NCI-H2171 treated with DMSO at 0.1 percent for 48 hours (cell line): Measurements from ENCODE around the gene CRYBG2.

Experiments used
- DNase-seq: peaks from one replicate; lab custom pipeline; 2025; lab: John Stamatoyannopoulos, UW

CRYBG2 gene

GRCh38 chr1:26372039-26372438 lies 18.1 kb upstream of the CRYBG2 start:
- DNase-seq, result no peak

GRCh38 chr1:26370591-26371382 lies 16.9 kb upstream of the CRYBG2 start:
- DNase-seq, result no peak

GRCh38 chr1:26368486-26368885 lies 14.6 kb upstream of the CRYBG2 start:
- no peak for DNase-seq

GRCh38 chr1:26368006-26368405 lies 14.1 kb upstream of the CRYBG2 start:
- DNase-seq, result no peak

GRCh38 chr1:26367441-26367840 lies 13.5 kb upstream of the CRYBG2 start:
- DNase-seq, result no peak

GRCh38 chr1:26364956-26365355 lies 11.0 kb upstream of the CRYBG2 start:
- DNase-seq, result no peak

GRCh38 chr1:26363549-26364448 lies 9.9 kb upstream of the CRYBG2 start:
- no peak for DNase-seq

GRCh38 chr1:26362331-26362730 lies 8.4 kb upstream of the CRYBG2 start:
- DNase-seq, result no peak

GRCh38 chr1:26361605-26362122 lies 7.7 kb upstream of the CRYBG2 start:
- DNase-seq, result no peak

- no peak for DNase-seq
Measured at GRCh38 chr1:26360807-26361604, 7.1 kb upstream of the CRYBG2 start.

GRCh38 chr1:26359981-26360806 lies 6.3 kb upstream of the CRYBG2 start:
- DNase-seq, result no peak

GRCh38 chr1:26358411-26359384 lies 4.8 kb upstream of the CRYBG2 start:
- peak; percentile 38 for DNase-seq

- DNase-seq, result peak; percentile 81
Measured at GRCh38 chr1:26357121-26357602, 3.2 kb upstream of the CRYBG2 start.

- DNase-seq, result no peak
Measured at GRCh38 chr1:26356106-26356505, 2.2 kb upstream of the CRYBG2 start.

- no peak for DNase-seq
Measured at GRCh38 chr1:26354972-26355371, 1.0 kb upstream of the CRYBG2 start.

- DNase-seq, result peak; percentile 96
Measured at GRCh38 chr1:26353210-26353859, 595 bp downstream of the CRYBG2 start.

GRCh38 chr1:26352338-26352679 lies 1.6 kb downstream of the CRYBG2 start:
- no peak for DNase-seq

- no peak for DNase-seq
Measured at GRCh38 chr1:26351590-26352337, 2.2 kb downstream of the CRYBG2 start.
